M059J (cell line): Measurements from ENCODE around the gene PIGU. TPM values are rescaled to one million over a fixed set of nuclear protein-coding genes. Genes with fewer than 3 reads are reported as not detected.
A peak's percentile ranks its signal among the peaks of the same experiment; 100 is the strongest.

ENCODE experiments used
- DNase-seq: peaks from one replicate; pipeline ENCODE4 v3.0.0-alpha.2; 2012; ENCODE audit warnings: low read depth
- total RNA-seq: library from RNA; depleted of rRNA; stranded (reverse); fragments of >200 nt; shearing (Covaris generic); gene quantifications from 2 replicates; pipeline ENCODE4 v1.2.3, GENCODE V29; 2014

The PIGU gene
- total RNA-seq, 1 experiment from 2014 or later, result 60.7 TPM

DNA sequence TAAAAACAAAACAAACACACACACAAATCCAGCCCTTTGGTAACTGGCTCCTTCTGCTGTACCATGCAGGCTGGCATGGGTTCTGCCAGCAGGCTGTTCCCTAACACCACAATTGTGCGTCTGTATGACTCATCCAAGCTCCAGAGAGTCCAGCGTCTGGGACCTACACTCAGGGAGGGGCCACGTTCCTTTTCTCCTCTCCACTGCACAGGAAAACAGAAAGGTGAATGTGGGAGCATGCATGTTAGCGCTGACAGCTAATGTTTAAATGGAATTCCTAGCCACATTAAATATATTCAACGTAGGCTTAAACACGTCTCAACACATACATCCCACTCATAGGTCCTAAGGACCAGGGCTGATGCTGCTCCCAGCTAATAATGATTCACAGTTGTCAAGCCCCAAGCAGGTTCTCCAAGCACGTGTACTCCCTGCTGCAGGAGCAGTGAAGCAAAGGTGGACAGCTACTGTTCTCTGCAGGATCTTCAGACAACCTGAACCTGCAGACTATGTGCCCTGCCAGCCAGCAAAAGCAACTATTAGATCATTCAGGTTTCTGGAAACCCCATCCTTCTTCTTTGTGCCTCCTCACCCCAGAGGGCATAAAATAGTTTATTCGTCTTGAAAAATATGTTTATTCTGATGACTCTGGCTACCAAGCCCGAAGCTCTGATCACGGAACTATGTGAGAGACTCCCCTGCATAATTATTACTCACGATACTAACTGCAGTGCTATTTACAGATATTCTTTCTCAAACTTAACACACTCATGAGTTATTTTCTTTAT, 97.5 kb downstream of the PIGU start:
- DNase-seq, result peak; percentile 94

DNA sequence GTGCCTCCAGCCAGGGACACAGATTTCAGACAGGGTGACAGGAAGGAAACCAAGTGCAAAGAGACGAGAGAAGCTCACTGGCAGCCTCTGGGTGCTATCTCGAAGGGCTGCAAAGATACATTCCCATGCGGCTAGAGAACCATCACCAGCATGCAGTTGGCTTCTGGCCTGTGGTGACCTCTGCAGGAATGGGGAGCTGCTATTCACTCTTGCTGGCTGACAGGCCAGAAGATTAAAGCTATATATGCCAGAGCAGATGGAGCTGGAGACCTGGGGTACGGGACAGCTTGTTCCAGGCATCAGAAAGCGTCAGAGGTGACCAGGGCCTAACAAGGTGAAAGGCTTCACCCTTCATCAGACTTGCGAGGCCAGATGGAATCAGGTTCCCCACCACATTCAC, 98.4 kb downstream of the PIGU start:
- no peak for DNase-seq

DNA sequence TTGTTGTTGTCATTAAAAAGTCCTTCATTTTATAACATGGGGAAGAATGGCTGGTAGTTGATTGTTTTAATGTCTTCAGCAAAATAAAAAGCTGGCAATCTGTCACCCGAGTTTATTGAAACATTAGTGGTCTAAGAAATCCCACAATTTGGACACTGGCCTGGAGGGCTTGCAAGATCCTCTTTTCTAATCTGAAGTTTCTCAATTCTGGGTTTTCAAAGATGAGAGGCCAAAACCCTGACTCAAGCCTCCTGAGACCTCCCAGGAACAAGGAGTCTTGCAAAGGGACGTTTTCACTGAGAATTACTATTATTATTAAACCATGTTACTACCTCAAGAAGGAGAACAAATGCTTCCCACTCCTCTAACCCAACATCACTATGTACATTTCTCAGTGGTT, 98.9 kb downstream of the PIGU start:
- DNase-seq, result no peak

DNA sequence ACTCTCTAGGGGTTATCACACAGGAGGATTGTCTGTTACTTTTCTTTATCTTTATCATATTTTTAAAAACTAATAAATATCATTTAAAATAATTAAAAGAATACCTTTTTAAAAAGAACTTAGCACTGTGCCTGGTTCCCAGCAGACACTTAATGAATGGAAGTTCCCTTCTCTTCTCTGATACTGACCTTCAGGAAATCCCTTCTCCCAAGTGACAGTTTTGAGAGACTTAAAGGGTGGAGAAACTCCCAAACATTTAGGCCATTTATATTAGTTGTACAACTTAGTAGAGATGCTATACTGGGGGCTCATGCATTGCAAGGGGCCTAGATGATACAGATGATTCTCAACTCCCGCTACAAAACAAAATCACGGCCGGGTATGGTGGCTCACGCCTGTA, 99.8 kb downstream of the PIGU start:
- DNase-seq, result no peak

DNA sequence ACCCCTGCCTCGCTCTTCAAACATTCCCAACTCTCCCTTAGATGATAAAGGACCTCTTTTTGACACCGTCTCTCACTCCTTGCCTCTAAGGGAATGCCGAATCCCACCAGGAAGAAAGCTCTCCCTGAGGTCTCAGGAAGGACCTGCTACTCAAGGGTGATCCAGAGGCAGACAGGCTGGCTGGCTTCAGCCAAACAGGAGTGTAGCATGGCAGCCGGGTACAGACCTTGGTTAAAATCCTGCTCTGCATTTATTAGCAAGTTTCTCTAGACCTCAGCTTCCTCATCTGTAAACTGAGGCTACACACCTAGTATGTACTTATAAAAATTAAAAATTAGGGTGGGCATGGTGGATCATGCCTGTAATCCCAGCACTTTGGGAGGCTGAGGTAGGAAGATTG, 101.1 kb downstream of the PIGU start:
- no peak for DNase-seq

DNA sequence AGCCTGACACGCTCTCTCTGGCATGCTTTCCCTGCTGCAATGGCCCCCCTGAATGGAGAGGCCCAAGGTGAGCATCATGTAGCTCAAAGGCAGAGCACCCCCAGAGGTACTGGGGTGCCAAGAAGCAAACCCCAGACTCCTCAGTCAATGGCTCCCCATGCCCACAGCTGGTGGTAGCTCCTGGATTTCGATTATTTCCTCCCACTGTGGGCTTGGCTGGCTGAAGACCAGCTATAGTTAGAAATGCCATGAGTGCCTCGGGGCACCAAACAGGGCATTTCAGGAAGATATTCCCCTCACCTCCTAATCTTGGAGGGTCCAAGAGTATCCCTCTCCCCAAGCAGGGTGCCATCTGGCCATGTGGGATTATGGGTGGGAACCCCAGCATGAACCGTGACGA, 101.6 kb downstream of the PIGU start:
- DNase-seq, result no peak

DNA sequence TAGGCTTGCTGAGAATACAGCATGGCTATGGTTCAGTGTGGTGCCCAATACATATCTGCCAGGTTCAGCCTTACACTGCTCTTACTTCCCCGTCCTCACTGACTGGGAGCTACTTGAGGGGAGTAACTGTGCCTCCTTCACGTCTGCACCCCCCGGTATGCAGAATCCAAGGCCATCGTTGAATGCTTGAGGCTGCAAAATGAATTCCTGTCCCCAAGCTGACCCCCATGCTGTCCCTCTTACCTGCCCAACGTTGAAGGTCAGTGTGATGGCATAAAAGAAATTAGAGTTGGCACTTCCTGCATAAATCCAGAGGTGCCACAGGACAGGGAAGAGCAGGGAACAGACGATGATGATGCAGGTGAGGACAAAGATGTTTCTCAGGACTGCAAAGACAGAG, 102.0 kb downstream of the PIGU start:
- no peak for DNase-seq

DNA sequence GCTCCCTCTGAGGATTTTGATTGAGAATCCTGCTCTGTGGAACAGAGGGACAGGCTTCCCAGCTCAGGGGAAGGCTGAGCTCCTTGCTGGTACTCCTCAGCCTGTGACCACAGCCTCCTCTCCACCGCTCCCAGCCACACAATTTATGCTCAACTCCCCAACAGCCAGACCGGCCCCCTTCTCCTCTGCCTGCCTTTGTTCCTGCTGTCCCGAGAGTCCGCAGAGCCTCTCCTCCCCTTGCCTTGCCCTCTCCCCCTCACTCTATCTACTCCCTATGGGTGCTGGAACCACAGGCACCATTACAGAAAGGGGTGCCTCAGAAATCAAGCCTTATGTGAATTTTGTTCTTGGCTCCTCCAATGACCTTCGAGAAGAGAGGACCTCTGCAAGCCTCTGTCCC, 102.5 kb downstream of the PIGU start:
- no peak for DNase-seq

DNA sequence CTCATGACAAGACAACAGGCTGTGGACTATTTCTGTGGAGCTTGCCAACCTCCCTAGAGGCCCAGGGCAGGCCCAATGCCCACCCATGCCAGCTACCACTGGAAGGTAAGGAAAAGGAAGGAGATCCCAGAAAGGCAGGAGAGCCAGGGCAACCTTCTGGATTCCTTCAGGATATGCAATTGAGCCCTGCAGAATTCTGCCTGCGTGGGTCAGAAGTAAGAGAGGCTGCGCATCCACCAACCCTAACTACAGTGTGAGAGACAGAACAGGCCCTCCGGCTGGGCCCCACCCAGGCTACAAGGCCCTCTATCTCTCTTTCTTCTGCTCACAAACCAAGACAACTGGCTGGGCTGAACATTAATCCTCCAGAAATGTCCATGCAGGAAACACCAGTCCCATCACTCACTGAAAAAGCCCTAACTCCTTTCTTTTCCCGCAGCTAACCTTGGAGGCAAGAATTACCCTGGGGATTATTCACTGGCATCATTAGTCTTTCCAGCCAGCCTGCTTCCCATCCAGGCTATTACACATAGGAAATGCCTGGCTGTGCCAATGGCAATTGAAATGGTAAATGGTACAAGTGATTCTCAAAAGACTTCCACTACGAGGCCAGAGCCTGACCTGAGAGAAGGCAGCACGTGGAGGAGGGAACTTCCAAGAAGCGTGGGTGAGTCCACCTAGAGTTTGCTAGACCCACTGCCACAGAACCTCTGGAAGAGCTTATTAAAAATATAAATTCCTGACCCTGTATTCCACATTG, 103.2 kb downstream of the PIGU start:
- no peak for DNase-seq

DNA sequence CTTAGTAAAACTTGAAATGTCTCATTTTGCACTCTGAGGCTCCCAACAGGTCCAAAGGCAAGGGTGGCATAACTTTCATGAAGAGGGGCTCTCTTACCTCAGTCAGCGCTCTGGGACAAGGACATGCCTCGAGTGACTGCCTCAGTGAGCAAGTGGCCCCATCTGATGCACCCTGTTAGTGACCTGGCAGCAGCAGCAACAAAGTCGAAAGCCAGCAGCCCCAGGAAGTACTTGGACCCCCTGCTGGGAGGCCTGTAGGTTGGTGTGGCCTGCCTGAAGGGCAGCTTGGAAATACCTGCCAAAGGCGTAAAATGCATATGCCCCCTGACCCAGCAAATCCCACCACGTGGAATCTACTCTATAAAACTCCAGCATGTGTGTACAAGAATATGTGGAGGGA, 105.1 kb downstream of the PIGU start:
- DNase-seq, result no peak

DNA sequence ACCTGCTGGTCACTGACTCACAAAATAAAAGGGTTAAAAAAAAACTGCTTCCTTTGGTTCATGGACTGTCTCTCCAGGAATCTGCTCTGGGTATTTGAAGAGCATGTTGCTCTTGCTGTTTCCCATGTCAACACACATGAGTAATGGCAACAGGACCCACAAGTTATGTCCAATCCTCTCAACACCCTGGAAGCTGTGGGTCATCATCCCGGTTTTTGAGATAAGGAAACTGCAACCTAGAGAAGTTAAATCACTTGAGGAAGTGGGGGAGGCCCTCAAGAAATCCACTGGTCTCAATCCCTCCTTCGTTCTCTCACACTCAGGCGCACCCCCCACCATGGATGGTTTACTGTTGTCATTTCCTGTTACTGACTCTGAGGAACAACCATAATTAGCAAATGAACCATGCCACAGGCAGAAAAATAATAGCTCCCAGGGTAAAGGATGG, 106.0 kb downstream of the PIGU start:
- peak; percentile 93 for DNase-seq

DNA sequence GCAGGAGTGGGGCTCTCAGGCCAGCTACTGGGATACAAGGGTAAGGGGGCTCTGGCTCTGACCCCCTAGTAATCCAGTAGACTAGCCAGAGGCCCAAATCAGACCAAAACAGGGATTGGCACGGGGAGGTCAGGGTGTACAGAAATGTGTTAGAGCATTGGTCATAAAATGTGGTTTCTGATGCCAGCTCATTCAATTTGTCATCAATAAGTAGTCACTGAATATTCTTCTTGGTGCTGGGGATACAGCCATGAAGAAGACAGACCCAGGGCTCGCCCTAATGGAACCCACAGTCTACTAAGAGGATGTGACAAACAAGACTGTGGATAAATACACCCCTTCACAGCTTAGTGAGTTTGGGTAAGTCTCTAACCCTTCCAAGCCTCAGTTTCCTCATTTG, 107.3 kb downstream of the PIGU start:
- peak; percentile 26 for DNase-seq

DNA sequence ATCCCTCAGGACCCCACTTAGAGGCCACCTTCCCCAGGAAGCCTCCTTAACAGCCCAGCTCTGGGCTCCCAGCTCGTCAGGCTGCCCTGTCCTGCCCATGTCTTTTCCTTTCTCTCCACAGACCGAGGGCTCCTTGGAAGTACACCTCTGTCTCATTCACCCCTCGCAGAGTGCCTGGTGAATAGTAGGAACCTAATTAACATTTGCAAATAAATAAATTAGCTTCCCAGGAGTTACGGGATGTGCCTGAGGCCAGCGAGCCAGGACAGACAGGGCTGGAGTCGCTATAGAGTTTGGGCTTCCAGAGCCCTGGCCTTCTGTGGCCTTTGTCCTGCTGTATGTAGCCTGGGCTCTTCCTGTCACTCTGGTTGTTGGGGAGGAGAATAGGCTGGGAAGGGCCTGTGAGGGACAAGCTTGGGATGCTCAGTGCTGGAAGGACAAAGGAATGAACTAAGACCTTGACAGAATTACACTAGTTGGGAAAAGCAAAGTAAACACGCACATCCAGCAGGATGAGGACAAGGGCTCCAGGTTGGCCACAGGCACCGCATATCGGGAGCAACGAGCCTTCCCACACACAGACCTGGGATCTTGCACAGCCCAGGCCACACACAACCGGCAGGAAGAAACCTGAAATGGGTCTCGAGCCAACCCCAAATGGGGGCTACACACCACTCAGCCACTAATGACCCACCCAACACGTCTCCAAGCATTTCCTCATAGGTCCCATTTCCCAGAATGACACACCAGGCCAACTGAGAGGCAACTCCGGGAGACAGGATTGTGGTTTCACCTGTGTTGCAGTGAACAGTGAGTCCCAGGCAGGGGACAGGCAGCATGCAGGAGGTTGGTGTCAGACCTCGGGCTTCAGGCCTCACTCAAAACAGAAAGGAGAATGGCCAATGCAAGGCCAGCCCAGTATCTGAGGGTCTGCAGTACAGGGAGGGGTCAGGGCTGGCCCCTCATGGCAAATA, 108.7 kb downstream of the PIGU start:
- no peak for DNase-seq

DNA sequence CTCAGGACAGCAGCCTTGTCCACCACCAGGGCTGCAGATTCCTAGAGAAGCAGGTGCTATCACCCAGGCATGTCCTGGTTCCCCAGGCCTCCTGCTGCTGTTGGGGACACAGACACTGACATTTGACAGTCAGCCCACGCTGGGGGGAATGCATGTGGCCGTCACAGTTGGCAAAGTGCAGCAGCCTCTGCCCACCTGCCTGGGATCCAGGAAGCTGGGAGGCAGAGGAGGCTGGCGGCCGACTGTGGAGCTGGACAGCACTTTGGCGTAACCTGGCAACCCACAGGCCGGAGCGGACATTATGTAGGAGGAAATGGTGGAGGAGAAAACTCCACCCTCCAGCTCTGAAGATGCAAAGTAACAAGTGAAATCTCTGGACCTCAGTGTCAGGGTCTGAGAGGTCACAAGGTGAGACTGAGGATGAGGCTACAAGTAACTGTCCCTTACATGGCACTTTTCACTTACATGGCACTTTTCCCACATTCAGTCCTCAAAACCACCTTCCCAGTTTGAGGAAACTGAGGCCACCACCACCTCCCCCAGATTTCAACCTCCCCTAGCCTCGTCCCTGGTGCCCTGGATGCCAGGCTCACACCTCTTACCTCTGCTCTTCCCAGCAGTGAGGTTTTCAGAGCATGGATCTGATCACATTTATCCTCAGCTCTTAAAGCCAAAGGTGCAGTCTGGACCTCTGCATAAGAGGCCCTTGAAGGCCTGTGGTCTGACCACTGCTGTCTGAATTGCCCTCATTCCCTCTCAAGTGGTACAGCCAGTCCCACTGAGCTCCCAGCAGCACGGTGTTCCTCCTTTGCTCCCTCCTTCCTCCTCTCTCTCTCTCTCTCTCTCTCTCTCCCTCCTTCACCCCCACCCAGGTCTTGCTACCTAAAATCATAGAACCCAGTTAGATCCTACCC, 109.7 kb downstream of the PIGU start:
- no peak for DNase-seq

DNA sequence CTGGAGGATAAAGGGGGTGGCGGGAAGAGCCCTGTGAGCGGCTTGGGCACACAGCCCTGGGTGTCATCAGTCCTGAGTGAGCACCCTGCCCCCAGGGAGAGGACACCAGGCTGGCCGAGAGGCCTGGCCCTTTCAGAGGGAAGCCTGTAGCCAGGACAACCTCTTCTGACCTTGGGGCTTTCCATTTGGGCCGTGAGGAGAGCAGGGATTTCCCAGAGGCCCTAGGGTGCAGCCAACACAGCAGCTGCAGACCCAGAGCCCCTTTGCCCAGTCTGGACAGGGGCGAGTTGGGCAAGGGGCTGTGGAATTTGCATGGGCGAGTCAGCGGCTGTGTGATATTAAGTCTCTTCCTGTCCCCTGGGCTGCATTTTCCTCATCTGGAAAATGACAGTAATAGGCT, 112.1 kb downstream of the PIGU start:
- DNase-seq, result no peak

DNA sequence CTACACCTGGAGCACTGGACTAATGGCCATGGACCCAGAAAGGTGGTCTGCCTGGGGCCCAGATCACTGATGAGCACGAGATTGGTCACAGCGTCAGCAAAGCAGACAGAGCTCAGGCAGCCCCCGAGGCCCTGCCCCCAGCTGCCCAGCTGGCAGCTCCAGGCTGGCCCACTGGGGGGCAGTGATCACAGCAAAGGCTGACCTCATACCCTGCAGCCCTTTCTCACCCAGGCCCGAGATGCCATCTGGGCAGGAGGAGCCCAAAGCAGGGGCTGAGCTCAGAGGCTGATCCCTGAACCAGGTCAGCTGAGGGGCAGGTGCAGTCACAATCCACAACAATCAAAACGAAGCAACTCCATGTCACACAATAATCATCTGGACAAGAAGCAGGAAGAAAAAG, 114.3 kb downstream of the PIGU start:
- peak; percentile 30 for DNase-seq

DNA sequence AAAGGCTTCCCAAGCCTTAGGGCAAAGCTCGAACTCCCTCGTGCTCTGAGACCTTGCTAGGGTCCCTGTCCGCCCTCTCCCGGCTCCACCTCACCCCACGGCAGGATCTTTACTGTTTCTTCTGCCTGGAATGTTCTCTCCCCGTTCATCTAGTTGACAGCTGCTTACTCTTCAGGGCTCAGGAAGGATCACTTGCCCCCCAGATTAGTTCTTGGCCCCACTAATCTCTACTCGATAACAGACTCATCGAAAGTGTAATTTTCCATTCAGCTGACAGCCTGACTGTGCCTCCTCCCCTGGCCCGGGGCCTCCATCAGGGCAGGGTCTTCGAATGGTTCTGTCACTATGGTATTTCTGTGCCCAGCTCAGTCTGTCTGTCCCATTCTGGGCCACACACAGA, 115.2 kb downstream of the PIGU start:
- no peak for DNase-seq

DNA sequence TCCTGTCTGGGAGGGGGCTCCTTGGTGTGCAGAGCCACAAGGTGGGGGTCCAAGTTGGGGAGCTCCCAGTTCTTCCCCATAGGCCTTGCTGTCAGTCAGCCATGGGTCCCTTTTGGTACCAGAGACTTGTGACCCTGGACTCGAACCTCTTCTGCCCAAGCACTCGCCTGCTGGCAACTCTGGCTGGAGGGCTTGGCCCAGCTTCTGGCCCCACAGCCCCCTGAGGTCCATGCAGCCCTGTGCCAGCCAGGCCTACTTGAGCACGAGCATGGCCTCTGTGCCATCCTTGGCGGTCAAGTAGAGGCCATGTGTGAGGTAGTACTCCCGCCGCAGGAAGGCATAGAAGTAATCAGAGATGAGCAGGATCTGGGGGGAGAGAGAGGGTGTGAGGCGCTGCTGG, 116.3 kb downstream of the PIGU start:
- no peak for DNase-seq

DNA sequence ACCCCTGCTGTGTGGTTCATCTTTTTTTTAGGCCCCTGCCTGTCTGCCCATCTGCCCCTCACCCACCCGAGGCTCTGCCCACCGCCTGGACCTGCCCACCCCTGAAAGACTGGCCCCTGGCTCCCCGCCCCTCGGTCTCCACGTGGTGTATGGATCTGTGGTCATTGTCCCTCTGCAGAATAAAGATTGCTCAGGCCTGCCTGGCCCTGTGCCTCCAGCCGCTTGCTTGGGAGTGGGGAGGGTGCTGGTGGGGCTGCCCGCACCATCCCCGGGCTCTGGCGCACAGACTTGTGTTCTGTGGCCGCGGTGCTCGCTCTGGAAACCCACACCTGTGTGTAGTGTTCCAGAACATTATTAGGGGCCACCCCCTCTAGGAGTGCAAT, 116.8 kb downstream of the PIGU start:
- no peak for DNase-seq

DNA sequence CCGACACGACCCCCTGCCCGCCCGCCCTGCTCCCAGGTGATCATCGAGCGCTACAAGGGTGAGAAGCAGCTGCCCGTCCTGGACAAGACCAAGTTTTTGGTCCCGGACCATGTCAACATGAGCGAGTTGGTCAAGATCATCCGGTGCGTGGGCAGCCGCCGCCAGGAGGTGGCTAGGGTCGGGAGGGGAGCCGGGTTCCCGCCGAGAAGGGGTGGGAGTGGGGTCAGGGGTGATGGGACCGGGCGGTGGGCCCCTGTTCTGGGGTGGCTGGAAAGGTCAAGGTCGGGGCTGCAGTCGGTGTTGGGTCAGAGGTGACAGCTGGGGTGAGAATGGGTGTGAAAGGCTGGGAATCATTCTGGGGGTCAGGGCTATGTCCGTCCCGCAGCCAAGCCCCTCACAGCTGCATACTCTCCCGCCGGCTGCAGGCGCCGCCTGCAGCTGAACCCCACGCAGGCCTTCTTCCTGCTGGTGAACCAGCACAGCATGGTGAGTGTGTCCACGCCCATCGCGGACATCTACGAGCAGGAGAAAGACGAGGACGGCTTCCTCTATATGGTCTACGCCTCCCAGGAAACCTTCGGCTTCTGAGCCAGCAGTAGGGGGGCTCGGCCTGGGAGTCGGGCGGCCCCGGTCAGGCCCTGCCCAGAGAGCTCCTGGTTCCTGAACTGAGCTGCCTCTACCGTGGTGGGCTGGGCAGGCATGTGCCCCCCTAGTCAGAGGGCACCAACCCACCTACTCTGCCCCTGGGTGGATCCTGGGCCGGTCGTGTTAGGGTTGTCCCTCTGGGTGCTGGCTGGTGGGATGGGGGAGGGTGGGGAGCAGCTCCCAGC, 117.4 kb downstream of the PIGU start:
- DNase-seq, result no peak
